ENCODE measurements around the gene ASB2.
A peak's percentile ranks its signal among the peaks of the same experiment; 100 is the strongest.

Gene ASB2

DNA sequence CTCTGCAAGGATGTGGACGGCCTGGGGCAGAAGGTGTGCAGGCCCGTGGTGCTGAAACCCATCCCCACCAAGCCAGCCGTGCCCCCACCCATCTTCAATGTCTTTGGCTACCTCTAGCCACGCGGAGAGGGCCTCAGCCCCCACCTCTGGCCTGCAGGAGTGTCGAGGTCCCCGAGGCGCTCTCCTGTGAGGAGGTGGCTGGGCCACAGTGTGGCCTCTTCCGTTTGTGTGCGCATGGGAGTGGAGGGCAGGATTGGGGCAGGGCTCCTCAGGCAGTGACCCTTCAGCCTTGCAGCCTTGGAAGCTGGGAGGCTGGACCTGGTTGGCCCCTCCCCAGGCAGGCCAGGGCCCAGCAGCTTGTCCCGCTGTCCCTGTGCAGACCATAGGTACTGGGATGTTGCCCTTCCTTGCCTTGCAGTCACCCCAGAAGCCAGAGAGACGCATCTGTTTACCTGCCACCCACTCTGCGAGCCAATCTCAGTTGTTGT, 47.3 kb downstream of the ASB2 start:
- no peak for DNase-seq (ENCODE audit: low spot score)

DNA sequence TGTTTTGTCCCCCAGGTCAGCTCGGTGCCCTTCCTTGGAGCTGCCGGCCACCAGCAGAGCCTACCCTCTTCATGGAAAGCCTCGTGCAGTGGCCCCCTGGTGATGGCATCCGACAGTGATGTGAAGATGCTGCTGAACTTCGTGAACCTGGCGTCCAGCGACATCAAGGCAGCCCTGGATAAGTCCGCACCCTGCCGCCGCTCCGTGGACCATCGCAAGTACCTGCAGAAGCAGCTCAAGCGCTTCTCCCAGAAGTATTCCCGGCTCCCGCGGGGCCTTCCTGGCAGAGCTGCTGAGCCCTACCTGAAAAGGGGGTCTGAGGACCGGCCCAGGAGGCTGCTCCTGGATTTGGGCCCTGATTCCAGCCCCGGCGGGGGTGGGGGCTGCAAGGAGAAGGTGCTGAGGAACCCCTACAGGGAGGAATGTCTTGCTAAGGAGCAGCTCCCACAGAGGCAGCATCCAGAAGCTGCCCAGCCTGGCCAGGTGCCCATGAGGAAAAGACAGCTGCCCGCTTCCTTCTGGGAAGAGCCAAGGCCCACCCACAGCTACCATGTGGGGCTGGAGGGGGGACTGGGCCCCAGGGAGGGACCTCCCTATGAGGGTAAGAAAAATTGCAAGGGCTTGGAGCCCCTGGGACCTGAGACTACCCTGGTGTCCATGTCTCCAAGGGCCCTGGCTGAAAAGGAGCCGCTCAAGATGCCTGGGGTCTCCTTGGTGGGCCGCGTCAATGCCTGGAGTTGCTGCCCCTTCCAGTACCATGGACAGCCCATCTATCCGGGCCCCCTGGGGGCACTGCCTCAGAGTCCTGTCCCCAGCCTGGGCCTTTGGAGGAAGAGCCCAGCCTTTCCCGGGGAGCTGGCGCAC, 48.0 kb downstream of the ASB2 start:
- DNase-seq (ENCODE audit: low spot score), result no peak

DNA sequence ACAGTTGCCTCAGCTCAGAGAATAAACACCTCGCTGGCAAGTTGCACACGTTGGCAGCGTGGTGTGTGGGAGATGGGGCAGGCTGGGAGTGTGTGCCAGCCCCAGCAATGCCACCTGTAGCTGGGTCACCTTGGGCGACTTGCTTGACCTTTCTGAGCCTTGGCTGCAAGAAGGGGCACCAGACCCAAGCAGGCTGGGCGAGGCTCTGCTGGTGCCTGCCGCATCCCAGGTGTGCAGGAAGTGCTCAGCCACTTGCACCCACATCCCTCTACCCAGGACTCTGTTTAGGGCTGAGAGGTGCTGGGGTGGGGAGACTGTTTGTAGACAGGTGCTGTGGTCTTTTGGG, 48.6 kb downstream of the ASB2 start:
- DNase-seq (ENCODE audit: low spot score), result no peak

DNA sequence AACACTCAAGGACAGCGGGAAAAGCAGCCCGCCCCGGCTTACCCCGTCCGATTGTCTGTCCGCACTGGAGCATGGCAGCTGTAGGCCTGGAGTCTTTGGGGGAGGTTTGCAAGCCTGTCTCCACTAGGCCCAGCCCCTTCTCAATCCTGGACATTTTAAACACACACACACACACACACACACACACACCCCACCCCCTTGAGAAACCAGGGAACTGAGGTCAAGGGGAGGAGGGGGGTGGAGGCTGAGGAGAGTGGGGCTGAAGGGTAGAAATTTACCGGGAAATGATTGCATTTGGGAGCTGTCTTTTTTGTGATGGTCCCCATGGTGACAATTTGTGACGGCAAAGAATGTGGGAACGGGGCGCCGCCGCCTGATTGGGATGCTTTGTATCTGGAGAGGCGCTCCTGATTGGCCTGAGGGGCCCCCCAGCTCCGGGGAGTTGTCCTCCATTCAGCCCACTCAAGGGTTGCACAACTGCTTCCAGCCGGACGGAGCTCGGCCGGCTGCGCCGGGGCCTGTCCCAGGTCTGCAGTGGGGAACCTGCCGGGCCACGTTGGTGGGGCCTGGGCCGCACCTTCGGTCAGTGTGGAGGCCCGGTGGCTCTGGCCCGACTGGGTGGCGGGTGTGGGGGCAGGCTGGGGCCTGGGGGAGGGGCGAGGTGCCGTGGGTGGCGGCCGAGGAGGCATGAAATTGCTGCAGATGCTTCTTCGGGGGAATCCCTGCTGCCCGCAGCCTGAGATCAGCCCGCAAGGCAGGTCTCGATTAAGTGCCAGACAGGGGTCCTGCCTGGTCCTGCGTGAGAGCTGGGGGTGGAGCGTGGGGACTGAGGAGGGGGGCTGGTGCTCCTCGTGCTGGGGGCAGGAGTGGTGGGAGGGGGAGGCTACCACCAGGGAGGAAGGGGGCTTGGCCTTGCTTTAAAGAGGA, 49.2 kb downstream of the ASB2 start, which contains the start of gene FAM181A:
Gene FAM181A, plus strand, starts transcription at position 472 of the 927 bp plus-strand sequence. CDS start 942 bp downstream, outside the sequence.
- DNase-seq (ENCODE audit: low spot score), result no peak

DNA sequence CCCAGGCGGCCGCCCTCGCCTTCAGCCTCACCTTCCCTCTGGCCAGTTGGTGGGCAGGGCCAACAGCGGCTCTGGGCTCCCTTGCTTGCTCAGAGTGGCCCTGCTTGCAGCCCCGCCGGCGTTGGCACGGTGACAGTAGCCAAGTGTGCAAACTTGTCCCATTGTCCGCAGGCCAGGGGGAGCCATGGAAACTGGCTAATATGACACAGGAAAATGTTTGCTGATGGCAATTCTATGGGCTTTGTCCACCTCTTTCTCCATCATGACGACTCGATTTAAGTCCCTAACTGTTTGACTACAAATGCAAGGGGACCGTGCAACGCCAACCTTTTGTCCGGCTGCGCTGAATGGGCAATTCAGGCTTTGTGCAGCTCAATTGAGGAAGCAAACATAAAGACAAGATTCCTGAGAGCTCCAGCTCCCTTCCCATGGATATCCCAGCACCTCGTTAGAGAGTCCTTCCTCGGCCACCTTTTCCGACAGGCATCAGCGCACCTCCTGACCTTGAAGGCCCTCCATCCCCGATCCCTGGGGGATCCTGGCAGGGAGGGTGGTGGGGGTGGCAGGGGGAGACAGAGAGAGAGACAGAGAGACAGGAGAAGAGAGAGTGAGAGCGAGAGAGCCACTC, 50.0 kb downstream of the ASB2 start:
- DNase-seq (ENCODE audit: low spot score), result no peak

DNA sequence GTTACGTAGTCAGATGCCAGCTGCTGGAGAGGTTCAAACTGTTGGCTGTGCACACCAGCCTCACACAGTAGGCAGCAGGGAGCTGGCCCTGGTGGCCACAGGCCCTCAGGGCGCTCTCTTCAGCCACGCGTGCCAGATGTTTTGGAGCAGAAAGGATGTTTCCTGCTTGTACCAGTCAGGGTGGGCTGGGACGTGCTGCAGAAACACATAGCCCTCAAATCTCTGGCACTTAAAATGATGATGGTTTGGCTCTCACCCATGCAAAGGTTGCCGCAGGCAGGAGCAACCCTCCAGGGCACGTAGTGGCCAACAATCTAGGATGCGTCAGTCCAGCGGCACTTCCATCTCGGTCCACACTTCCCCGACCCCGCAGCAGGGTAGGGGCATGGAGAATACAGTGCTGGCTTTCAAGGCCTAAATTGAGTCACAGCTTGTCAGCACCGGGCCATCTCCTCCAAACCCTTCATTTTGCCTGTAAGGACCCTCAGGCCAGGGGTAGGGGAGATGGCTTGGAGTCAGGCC, 50.9 kb downstream of the ASB2 start:
- DNase-seq (ENCODE audit: low spot score), result no peak

DNA sequence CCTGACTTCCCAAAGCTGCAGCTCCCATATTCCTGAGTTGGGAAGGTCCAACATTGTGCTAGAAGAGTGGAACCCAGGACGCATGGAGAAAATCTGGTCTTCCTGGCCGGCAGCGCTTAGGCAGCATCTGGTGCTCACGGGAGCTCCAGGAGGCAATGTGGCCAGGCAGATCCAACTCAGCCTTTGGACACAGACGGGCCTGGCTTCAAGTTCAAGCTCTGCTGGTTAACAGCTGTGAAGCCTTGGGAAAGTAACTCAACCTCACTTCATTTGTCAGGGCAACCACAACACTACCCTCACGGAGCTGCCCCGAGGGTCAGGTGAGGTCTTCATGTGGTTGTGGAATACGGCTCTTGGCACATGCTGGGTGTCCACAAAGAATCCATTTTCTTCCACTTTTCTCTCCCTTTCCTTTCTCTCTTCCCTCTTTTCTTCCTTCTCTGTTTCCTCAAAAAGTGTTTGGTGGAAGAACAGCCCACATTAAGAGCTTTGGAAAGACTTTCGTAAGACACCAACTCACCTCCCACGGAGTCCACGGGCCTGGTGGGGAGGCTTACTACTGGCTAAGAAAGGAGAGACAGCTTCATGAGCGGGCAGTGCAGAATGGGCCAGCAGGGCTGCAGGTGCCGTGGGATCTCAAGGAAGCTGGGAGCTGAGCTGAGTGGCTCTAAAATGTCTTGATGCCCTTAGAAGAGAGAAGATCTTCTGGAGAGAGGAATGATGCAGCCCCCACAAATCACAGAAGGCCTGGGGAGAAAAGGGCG, 51.6 kb downstream of the ASB2 start:
- no peak for DNase-seq (ENCODE audit: low spot score)

DNA sequence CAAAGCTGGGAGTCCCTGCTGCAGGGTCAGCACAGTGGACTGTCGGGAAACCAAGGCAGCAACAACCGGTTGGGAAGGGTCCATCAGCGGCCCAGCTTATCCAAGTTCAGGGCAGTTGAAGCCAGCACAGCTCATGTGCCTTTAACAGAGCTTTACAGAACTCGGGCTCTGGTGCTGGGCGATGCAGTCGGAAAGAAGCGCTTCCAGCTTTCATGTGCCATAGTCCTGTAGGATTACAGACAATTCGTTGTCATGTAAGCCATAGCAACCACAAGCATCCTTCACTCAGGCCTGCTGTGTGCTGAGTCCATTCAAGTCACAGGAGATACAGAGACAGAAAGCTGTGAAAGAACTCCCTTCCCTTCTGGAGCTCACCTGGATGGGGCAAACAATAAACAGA, 52.7 kb downstream of the ASB2 start:
- DNase-seq (ENCODE audit: low spot score), result no peak

DNA sequence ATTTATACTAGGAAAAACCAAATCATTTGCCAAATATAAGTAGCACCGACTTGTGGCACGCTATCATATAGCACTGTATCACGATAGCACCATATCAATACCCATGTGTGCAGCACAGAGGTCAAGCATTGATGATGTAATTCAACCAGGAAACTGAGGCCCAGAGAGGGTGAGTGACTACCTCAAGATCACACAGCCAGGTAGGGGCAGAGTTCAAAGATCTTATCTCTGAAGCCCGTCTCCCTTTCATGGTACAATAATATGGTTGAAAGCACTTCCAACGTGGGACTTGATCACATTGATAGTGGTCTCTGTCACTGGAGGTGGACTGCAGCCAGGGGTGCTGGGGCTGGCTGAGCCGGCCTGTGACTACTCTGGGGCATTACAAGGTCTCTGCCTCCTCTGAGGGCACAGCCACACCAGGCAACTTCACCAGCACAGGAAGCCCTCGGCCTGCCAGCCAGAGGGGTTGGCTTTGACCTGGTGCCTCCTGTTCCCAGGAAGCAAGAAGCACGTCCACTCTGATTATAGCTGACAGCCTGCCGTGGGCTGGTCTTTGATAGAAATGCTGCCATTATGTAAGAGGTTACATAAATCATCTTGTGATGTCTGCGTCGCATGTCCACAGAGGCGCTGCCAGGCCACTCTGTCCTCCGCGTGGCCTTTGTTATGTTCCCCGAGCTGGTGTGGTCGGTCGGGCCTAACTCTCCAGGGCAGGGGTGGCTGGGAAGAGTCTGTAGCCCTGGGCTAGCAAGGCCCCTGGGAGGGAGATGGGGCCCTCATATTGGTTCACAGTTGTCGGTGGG, 55.2 kb downstream of the ASB2 start:
- no peak for DNase-seq (ENCODE audit: low spot score)

DNA sequence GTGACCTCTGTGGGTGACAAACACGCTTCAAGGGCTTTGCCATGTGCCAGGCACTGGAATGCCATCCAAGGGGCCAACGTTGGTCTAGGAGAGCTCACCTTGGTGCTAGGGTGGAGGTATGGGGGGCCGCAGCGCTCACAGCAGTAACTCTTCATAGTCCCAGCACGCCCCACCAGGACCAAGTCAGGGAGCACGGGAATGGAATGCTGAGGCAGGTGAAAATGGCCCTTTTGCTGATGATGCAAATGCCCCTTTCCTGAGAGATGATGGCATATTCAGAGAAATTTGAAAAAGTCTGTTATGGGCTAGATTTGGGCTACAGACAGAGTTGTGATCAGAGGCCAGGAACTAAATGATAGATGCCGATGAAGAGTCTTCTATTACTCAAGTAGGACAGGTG, 59.2 kb downstream of the ASB2 start:
- no peak for DNase-seq (ENCODE audit: low spot score)

DNA sequence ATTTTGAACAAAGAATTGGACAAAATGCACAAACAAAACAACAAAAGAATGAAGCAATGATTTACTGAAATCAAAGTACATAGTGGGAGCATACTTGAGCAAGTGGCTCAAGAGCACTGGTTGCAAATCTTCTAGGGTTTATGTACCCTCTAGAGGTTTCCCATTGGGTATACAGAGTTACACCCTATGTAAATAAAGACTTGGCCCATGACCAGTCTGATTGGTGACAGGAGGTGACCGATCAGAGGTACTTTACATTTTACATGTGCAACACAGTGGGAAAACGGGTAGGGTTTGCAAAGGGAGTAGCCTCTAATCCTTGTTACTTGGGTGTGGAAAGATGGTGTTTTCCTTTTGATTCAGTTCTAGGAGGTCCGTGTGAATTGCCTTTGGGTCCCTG, 59.9 kb downstream of the ASB2 start:
- no peak for DNase-seq (ENCODE audit: low spot score)

DNA sequence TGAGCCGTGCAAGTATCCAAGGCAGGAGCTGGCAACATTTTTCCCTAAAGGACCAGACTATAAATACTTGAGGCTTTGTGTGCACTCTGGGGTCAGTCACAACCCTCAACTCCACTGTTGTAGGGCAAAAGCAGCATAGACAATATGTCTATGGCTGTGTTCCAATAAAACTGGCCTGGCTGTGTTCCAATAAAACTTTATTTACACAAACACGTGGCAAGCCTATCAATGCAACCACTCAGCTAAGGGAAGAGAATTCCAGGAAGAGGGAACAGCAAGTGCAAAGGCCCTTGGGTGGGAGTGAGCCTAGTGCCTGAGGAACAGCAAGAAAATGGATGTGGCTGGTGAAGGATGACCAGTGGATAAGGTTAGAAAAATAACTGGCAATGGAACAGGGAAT, 60.6 kb downstream of the ASB2 start:
- no peak for DNase-seq (ENCODE audit: low spot score)

DNA sequence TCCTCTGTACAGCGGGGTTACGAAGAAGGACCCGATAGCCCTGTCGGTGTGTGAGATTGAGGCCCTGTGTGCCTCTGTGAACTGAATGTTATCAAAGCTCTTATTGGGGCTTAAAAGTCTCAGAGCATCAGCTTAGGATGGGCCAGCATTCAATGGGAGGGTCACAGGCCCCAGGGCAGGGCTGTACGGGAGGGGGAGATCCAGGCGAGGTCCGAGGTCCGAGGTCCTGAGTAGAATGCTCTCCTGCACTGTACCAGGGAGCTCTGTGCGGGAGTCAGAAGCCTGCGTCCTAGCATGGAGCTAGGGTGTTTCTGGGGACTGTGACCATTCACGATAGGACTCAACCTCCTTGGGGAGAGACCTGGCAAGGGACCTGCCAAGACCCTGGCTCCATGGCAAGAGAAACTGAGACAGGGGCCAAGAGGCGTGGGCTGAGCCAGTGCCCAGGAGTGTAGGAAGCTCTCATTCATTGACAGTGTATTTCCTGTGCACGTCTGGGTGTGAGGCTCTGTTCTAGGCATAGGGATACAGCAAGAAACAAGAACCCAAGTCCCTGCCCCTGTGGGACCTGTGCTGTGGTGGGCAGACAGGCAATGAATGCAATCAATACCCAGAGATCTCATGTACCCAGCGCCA, 61.2 kb downstream of the ASB2 start:
- no peak for DNase-seq (ENCODE audit: low spot score)

DNA sequence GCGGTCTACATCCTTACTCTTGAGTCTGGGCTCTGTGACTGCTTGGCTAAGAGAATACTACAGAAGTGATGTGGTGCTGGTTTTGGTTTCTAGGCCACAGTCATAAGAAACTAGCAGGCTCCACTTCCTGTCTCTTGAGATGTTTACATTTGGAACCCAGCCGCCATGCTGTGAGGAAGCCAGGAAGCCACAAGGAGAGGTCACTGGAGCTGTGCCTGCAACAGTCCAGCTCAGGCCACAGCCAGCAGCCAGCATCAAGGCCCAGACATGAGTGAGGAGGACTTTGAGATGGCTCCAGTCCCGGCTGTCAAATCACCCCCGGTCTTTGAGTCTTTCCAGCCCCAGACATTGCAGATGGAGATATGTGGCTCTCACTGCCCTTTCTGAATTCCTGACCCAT, 62.1 kb downstream of the ASB2 start:
- DNase-seq (ENCODE audit: low spot score), result no peak

DNA sequence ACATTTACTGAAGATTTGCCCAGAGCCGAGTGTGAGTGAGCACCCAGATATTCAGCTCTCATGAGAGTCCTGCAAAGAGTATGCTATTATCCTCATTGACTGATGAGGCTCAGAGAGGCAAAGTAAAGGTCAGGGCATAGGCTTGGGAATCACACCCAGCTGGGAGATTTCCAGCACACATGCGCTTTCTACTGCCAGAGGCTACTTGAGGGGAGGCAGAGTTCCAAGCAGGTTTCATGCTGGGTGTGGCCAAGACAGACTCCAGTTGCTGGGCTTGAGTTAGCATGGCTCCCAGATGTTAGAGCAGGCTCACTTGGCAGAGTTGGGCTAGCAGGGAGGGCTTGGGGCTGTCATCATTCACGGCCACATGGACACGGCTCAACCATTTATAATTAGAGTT, 63.6 kb downstream of the ASB2 start:
- no peak for DNase-seq (ENCODE audit: low spot score)

DNA sequence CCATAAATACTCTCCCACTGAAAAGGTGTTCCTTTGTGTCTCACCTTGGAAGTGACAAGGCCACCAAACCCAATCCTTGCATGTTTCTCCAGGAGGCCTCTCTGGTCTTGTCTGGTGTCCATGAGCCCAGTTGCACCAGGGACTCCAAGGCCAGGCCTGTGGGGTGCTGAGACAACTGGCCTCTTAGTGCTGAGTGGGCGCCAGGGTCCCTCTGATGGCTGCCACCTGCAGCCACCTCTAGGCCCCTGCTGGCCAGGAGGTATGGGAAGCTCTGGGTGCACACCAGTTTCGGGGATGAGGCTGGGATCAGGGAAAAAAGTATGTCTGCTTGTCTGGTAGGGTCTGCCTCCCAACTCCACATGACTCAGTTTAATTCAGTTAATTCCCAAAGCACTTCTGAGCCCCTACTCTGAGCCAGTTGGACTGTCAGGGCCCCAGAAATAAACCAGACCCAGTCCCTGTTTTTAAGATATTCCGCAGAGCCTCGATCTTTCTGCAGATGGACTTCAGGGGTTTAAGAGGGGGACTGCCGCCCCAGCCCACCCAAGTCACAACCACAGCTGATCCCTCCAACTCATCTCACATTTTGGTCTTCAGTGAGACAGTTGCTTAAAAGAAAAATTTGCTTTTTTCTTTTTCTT, 64.3 kb downstream of the ASB2 start:
- DNase-seq (ENCODE audit: low spot score), result no peak

DNA sequence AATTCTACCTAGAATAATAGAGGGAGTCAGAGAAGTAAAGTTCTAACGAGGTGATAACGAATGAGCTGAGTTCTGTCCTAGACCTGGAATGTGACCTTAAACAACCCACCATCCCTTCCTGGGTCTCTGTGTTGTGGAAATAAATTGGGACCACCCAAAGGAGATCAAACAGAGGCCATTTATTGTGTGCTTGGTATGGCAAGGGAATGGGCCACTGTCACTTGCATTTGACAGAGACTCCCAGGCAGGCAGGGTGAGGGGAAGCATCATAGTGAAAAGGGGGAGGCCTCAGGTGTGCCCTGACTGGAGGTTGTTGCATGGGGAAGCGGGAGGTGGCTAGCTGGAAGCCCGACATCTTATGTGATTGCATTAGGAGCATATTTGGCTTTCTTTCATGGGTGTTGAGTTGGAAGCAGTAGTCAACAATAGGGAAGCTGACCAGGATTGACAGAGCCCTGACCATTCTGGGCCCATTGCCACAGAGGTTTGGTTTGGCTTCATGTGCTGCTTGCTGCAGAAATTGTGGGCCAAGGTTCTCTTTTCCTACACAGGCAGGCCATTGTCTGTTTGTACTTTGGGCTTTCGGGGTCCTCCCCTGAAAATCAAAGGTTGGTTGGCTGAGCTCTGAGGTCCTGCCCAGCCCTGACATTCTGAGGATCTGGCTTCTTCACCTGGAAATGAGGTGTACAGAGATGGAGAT, 66.8 kb downstream of the ASB2 start:
- DNase-seq (ENCODE audit: low spot score), result no peak

DNA sequence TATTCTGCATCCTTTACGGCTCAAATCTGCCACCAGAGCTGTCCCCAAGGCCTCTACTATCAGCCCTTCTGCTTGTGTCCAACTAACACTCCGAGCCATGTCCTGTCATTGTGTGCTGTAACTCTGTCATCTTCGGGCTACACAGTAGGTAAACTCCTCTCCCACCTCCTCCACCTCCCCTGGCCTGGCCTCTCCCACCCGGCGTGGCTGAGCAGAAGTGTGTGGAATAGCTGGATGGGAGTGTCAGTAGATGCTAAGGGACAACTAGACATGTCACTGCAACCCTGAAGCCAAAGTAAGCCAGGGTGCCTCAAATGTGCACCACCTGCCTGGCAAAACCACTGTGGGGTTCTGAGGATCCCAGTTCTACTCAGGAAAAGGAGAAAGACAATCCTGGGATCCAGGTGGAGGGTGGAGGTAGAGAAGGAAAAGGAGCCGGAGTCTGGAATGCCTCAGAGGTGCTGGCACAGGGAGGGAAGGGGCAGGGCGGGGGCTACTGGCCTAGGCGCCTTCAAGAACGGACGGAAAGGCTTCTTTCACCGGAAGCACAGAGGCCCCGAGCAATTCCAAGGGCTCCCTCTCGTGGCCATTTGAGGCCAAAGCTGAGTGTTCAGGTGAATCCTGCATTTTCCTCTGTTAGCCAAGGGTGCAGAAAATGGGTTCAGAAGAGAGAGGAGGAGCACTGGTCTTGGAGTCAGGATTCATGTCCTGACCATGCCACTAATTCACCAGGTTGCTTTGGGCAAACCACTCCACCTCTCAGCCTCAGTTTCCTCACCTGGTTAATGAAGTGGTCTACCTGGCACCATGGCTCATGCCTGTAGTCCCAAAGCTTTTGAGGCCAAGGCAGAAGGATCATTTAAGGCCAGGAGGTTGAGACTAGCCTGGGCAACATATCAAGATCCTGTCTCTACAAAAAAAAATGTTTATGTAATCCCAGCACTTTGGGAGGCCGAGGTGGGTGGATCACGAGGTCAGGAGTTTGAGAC, 69.7 kb downstream of the ASB2 start:
- DNase-seq (ENCODE audit: low spot score), result peak; percentile 68
